BJ (cell line): ENCODE measurements around the gene NOP53. TPM values are rescaled to one million over a fixed set of nuclear protein-coding genes. Genes with fewer than 3 reads are reported as not detected.
A peak's percentile ranks its signal among the peaks of the same experiment; 100 is the strongest.
"Not testable (repeated sequence)": the region's sequence is repeated elsewhere in the genome, so short reads cannot be mapped to it uniquely, and the experiment has no call there.

Experiments used
- CTCF ChIA-PET: fragments of 350-600 bp; formaldehyde crosslinking; extraction: SDS; loops from one replicate; lab custom pipeline; 2021; ENCODE audit warnings: antibody characterized with exemption, inconsistent platforms; lab: Yijun Ruan, JAX
- POLR2A ChIA-PET: fragments of 300-600 bp; sonication (Branson Sonifier 250); formaldehyde crosslinking; extraction: SDS; loops from one replicate; lab custom pipeline; 2021; ENCODE audit warnings: antibody characterized with exemption; lab: Charles Lee
- DNase-seq: peaks from one replicate; pipeline ENCODE4 v3.0.0-alpha.2; 2011; ENCODE audit warnings: low read depth
- H3K27me3 ChIP-seq: 2 replicates; pipeline ENCODE4 v1.6.0; 2011; ENCODE audit warnings: low read length; ENCODE audit not compliant: control insufficient read depth, insufficient read depth
- H3K36me3 ChIP-seq: 2 replicates; pipeline ENCODE4 v1.5.1; 2011; ENCODE audit warnings: low read length; ENCODE audit not compliant: control insufficient read depth, insufficient read depth
- H3K4me3 ChIP-seq: 2 replicates; pipeline ENCODE4 v1.5.1; 2011; ENCODE audit warnings: low read depth, mild to moderate bottlenecking, control low read depth, low read length
- CTCF ChIP-seq: IDR thresholded peaks from 2 replicates; pipeline ENCODE4 v1.5.1; 2011; ENCODE audit warnings: low read depth, mild to moderate bottlenecking, control low read depth, inconsistent platforms, low read length, moderate library complexity; ENCODE audit not compliant: insufficient read depth
- polyA plus RNA-seq: library from polyadenylated mRNA; depleted of rRNA; stranded (reverse); fragments of >200 nt; gene quantifications from 2 replicates; pipeline ENCODE4 v1.2.3, GENCODE V29; 2011

Gene NOP53
- polyA plus RNA-seq, 1 experiment = 135 TPM

GRCh38 chr19:47781590-47782262 is 36.4 kb downstream of the NOP53 start:
- H3K36me3 ChIP-seq = peaks cover 18% of the 10 kb centered on the region
- TF ChIP-seq CTCF = no peak
- DNase-seq = no peak
- no peaks in the 10 kb centered on the region for H3K27me3 ChIP-seq
- CTCF ChIA-PET = interaction anchor here (0.7 to 3.8 kb wide), 5 partner anchors 8 to 87 kb away, joined by 3 to 16 read pairs (median 9); partner anchors contain the start of gene EHD2
- POLR2A ChIA-PET = no interaction called here
- H3K4me3 ChIP-seq = no peak overlapping the region

- Histone ChIP-seq H3K4me3 (no peak overlapping the region), H3K27me3 (no peaks in the 10 kb centered on the region), H3K36me3 (peaks cover 11% of the 10 kb centered on the region)
- CTCF ChIA-PET = interaction anchor here (0.6 to 5.7 kb wide), 5 partner anchors 10 to 88 kb away, joined by 3 to 45 read pairs (median 7); partner anchors contain the start of gene EHD2
- POLR2A ChIA-PET = no interaction called here
- no peak for DNase-seq
- no peak for TF ChIP-seq CTCF
These were observed 41.2 kb downstream of the NOP53 start for GRCh38 chr19:47786566-47786965.

- DNase-seq, H3K27me3 ChIP-seq, POLR2A ChIA-PET, H3K36me3 ChIP-seq, H3K4me3 ChIP-seq: not testable (repeated sequence)
- CTCF ChIA-PET = interaction anchor here (0.6 to 5.7 kb wide), 6 partner anchors 9 to 88 kb away, joined by 3 to 45 read pairs (median 6); partner anchors contain the start of gene EHD2
These were observed 42.0 kb downstream of the NOP53 start for GRCh38 chr19:47787307-47787706.

GRCh38 chr19:47789811-47790210 is 44.5 kb downstream of the NOP53 start:
- H3K36me3 ChIP-seq, H3K4me3 ChIP-seq, DNase-seq, H3K27me3 ChIP-seq, POLR2A ChIA-PET: not testable (repeated sequence)
- CTCF ChIA-PET = interaction anchor here (0.6 to 5.7 kb wide), 19 partner anchors 8 to 357 kb away, joined by 3 to 45 read pairs (median 4); partner anchors contain the start of genes EHD2, KPTN and SELENOW

- DNase-seq = no peak
- ChIA-PET POLR2A (no interaction called here), CTCF (interaction anchor here (0.7 to 5.7 kb wide), 19 partner anchors 8 to 358 kb away, joined by 3 to 45 read pairs (median 5); partner anchors contain the start of genes EHD2 and SELENOW)
- no peak overlapping the region for H3K4me3 ChIP-seq
- TF ChIP-seq CTCF = peak; percentile 98
- H3K36me3 ChIP-seq = peaks cover 3% of the 10 kb centered on the region
- no peaks in the 10 kb centered on the region for H3K27me3 ChIP-seq
These were observed 45.1 kb downstream of the NOP53 start for GRCh38 chr19:47790398-47790814.

- no peak for TF ChIP-seq CTCF
- H3K27me3 ChIP-seq = no peaks in the 10 kb centered on the region
- H3K36me3 ChIP-seq = peaks cover 1% of the 10 kb centered on the region
- no peak for DNase-seq
- no peak overlapping the region for H3K4me3 ChIP-seq
- POLR2A ChIA-PET = no interaction called here
- CTCF ChIA-PET = interaction anchor here (1.0 to 2.6 kb wide), 3 partner anchors 27 to 356 kb away, joined by 3 to 18 read pairs (median 4); partner anchors contain the start of gene EHD2
These were observed 47.3 kb downstream of the NOP53 start for GRCh38 chr19:47792616-47793015.
